Muscle layer of colon (tissue), 2 donors: Measurements from ENCODE around the gene STAC2.
A peak's percentile ranks its signal among the peaks of the same experiment; 100 is the strongest.
"Not testable (repeated sequence)": the region's sequence is repeated elsewhere in the genome, so short reads cannot be mapped to it uniquely, and the experiment has no call there.

Experiments
- H3K27ac ChIP-seq: one replicate; pipeline ENCODE4 v1.7.0; 2013; ENCODE audit warnings: low read depth, mild to moderate bottlenecking, low read length, moderate library complexity
- H3K27me3 ChIP-seq, 2 donors: one replicate each; pipeline ENCODE4 v1.7.0; 2013; ENCODE audit warnings: low read length in 2 of 2, mild to moderate bottlenecking in 2 of 2; ENCODE audit not compliant: insufficient read depth in 2 of 2, control insufficient read depth in 1 of 2
- H3K36me3 ChIP-seq: one replicate; pipeline ENCODE4 v1.7.0; 2013; ENCODE audit warnings: mild to moderate bottlenecking, low read length; ENCODE audit not compliant: insufficient read depth
- H3K4me1 ChIP-seq: one replicate; pipeline ENCODE4 v1.7.0; 2013; ENCODE audit warnings: mild to moderate bottlenecking, low read length; ENCODE audit not compliant: insufficient read depth
- H3K4me3 ChIP-seq, 2 donors: one replicate each; pipeline ENCODE4 v1.7.0; 2013; ENCODE audit warnings: low read length in 2 of 2, low read depth in 1 of 2, mild to moderate bottlenecking in 1 of 2, moderate library complexity in 1 of 2
- H3K9ac ChIP-seq: one replicate; pipeline ENCODE4 v1.7.0; 2013; ENCODE audit warnings: low read length
- H3K9me3 ChIP-seq: one replicate; pipeline ENCODE4 v1.7.0; 2013; ENCODE audit warnings: mild to moderate bottlenecking, low read length
- donor health status: abdominal sarcoma.
- donor health status: Adenocarcinoma of cecum.

The STAC2 gene, protein sequence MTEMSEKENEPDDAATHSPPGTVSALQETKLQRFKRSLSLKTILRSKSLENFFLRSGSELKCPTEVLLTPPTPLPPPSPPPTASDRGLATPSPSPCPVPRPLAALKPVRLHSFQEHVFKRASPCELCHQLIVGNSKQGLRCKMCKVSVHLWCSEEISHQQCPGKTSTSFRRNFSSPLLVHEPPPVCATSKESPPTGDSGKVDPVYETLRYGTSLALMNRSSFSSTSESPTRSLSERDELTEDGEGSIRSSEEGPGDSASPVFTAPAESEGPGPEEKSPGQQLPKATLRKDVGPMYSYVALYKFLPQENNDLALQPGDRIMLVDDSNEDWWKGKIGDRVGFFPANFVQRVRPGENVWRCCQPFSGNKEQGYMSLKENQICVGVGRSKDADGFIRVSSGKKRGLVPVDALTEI

DNA sequence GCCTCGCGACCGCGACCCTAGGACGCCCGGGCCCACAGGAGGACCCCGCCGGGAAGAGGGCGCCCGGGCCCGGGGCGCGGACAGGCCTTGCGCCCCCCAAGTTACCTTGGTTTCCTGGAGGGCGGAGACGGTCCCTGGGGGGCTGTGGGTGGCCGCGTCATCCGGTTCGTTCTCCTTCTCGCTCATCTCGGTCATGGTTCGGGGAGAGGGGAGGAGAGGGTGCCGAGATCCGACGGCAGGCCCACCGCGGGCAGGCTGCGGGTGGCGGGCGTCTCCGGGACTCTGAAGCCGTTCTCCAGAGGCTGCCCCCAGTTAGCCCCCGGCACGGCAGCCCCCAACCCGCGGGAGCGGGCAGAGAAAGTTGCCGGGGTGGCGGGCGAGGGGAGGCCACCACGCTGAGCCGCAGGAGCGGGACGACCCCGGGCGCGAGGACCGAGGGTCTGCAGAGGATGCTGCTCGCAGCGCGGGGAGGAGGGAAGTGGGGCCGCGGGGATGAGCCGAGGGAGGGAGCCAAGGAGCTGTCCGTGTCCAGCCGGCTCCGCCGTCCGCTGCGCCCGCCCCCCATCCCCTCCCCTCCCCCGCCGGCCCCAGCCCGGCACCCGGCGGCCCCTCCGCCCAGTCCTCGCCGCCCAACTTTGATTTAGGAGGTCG, at the start of gene STAC2:
STAC2 (minus strand) TSS at position 638 of the 651 bp plus-strand sequence; CDS start at position 195, 443 bp downstream.
- Histone ChIP-seq H3K27me3 (peaks cover 12 to 46% of the 10 kb centered on the region in 2 donors), H3K27ac (no peak within 1 kb of the TSS), H3K9ac (no peak within 1 kb of the TSS), H3K9me3 (no peaks in the 10 kb centered on the region), H3K4me3 (peak within 1 kb of the TSS; percentile 20 to 58), H3K36me3 (no peaks in the 10 kb centered on the region), H3K4me1 (peaks cover 5% of the 10 kb centered on the region)

DNA sequence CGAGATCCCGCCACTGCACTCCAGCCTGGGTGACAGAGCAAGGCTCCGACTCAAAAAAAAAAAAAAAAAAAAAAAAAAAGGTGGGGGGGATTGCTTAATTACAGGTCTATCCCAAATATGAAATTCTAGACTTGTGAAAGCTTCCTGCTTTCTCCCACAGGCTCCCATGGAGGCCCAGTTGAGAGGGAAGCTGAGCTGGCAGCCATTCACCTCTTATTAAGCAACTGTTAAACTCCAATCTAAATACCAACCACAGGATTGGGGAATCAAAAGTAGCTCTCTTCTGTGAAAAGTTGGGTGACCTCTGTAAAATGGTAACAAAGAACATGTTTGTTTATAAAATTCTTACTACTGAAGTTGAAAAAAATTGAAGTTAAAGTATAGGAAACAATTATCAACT, 45.8 kb upstream of the STAC2 start:
- Histone ChIP-seq H3K4me1 (no peaks in the 10 kb centered on the region), H3K36me3 (peaks cover 45% of the 10 kb centered on the region)

DNA sequence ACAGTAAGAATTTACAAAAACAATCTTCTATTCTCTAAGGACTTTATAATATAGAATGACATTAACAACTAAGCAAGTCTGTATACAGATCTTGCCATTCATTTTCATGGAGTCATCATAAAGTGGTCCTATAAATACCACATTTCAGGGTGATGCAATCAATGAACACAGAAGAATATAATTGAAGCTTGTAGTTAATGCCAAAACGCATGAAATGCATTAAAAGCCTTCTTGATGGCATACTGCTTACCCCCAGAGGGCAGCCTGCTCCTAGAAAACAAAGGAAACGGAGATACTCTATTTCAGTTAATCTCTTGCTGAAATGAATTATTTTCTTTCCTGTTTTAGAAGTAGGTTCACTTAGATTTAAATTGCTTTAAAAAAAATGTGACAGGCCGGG, 45.2 kb upstream of the STAC2 start:
- Histone ChIP-seq H3K9ac (no peak overlapping the region), H3K27ac (no peak overlapping the region), H3K27me3 (no peaks in the 10 kb centered on the region), H3K36me3 (peaks cover 44% of the 10 kb centered on the region), H3K4me1 (no peaks in the 10 kb centered on the region), H3K4me3 (no peak overlapping the region), H3K9me3 (no peaks in the 10 kb centered on the region)

More for the DNA sequence above, 45.8 kb upstream of the STAC2 start:
- Histone ChIP-seq H3K27ac (no peak overlapping the region), H3K4me3 (no peak overlapping the region), H3K9ac (no peak overlapping the region), H3K9me3 (no peaks in the 10 kb centered on the region), H3K27me3 (no peaks in the 10 kb centered on the region)

DNA sequence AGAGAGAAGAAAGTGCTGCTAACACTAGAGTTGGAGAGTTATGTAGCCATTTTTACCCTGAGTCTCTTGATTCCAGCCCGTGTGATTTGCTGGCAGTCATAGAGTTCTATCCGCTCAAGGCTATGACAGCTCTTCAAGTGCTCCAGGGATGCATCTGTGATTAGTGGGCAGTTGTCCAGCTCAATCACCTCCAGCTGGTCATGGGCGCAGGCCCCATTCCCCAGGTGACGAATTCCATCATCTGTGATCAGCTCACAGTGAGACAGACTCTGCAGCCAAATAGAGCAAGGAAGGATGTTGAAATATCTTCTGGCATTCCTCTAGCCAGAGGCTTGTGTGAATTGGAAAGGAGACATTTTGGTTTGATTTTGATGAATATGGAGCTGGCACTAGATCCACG, 38.4 kb upstream of the STAC2 start:
- H3K36me3 ChIP-seq = peaks cover 51% of the 10 kb centered on the region

DNA sequence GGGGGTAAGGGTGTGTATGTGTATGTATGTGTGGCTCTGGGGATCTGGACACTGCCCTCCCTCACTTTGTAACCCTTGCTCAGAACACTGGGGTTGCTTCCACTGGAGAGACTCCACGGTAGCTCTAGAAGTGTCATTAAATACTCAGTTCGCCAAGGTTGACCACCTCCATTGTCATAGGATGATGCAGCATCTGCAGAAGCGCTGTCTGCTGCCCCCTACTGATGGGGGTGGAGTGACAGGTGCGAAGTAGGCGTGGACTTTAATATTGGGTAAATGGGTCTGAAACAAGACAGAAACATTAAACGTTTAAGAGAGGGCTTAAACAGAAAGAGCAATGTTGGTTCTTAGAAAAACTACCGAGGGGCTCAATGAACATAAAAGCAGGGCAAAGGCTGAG, 35.5 kb upstream of the STAC2 start:
- Histone ChIP-seq H3K4me3 (no peak overlapping the region), H3K9ac (no peak overlapping the region), H3K36me3 (peaks cover 55% of the 10 kb centered on the region), H3K4me1 (no peaks in the 10 kb centered on the region), H3K9me3 (no peaks in the 10 kb centered on the region), H3K27ac (no peak overlapping the region), H3K27me3 (no peaks in the 10 kb centered on the region)

More for the DNA sequence above, 38.4 kb upstream of the STAC2 start:
- H3K27ac ChIP-seq = no peak overlapping the region
- H3K4me1 ChIP-seq = no peaks in the 10 kb centered on the region
- H3K9me3 ChIP-seq = no peaks in the 10 kb centered on the region
- H3K4me3 ChIP-seq = no peak overlapping the region
- no peaks in the 10 kb centered on the region for H3K27me3 ChIP-seq
- no peak overlapping the region for H3K9ac ChIP-seq

DNA sequence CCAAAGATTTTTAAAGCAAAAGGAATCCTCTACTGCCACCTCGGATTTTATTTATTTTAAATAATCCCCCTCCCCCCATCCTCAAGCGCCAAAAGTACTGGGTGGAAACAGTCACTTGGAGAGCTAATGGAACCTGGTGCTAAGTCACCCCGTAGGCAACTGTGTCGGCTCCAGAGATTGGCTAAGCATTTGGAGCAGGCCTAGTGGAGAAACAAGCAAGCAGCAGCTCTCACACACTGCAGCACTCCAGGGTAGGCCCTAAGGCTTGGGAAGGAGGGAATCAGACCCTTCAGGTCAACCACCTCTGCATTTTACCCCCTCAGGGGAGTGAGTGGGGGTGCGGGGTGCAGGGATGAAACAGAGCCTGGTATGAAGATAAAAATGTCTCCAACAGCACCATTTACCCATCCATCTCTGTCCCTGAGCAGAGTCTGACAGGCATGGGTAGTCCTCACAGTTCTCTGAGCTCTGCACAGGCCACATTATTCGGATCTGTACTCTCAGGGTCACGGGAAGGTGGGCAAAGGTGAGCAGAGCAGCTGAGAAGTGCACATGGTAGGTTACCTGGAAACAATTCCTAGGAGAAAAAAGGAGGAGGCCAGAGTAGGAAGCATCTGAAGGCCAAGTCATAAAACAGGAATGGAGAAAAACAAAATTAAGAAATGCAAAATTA, 27.2 kb upstream of the STAC2 start:
- Histone ChIP-seq H3K4me3 (no peak overlapping the region), H3K27me3 (no peaks in the 10 kb centered on the region), H3K9ac (no peak overlapping the region), H3K4me1 (no peaks in the 10 kb centered on the region), H3K27ac (no peak overlapping the region), H3K9me3 (no peaks in the 10 kb centered on the region), H3K36me3 (peaks cover 22% of the 10 kb centered on the region)

DNA sequence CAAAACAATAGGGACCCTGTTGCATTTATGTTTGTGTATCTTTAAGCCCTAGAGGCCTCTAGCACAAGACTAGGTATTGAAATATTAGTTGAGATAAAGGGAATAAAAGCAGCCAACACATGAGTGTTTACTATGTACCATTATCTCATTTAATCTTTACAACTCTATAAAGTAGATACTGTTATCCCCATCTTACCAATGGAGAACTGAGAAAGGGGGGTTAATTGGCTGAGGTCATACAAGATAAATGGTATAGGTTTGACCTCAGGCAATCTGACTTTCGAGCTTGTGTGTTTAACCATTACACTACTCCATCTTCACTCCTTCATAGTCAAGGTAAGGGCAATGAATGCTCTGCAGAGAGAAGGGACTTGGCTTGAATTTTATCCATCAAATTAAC, 26.3 kb upstream of the STAC2 start:
- H3K27me3 ChIP-seq = no peaks in the 10 kb centered on the region
- no peak overlapping the region for H3K9ac ChIP-seq
- peaks cover 14% of the 10 kb centered on the region for H3K36me3 ChIP-seq
- H3K4me1 ChIP-seq = no peaks in the 10 kb centered on the region
- H3K4me3 ChIP-seq = no peak overlapping the region
- H3K9me3 ChIP-seq = no peaks in the 10 kb centered on the region
- no peak overlapping the region for H3K27ac ChIP-seq

DNA sequence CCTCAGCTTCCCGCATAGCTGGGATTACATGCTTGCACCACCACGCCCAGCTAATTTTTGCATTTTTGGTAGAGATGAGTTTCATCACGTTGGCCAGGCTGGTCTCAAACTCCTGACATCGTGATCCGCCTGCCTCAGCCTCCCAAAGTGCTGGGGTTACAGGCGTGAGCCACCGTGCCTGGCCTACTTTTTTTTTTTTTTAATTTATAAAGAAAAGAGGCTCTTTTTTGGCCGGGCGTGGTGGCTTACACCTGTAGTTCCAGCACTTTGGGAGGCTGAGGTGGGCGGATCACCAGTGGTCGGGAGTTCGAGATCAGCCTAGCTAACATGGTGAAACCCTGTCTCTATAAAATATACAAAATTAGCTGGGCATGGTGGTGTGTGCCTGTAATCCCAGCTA, 24.3 kb upstream of the STAC2 start:
- not testable (repeated sequence) for H3K9me3 ChIP-seq, H3K27me3 ChIP-seq, H3K9ac ChIP-seq, H3K27ac ChIP-seq, H3K4me3 ChIP-seq, H3K4me1 ChIP-seq
- peaks cover 14% of the 10 kb centered on the region for H3K36me3 ChIP-seq

DNA sequence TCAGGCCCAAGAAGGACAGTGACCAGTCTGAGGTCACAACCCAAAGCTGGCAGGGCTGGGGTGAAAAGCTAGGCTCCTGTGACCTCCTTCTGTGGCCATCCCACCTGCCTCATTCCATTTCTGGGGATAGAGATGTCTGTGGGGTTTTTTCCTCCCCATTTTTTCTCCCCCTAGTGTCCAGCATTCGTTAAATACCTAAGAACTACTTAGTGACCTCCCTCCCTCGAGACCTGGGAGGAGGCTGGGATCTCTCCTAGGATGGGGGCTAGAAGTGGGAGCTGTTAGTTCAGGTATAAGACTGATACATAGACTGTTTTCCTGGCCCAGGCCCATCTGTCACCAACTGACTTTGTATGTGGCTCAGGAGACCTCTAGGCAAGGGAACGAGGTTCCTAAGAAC, 20.5 kb upstream of the STAC2 start:
- Histone ChIP-seq H3K4me3 (no peak overlapping the region), H3K9me3 (no peaks in the 10 kb centered on the region), H3K4me1 (no peaks in the 10 kb centered on the region), H3K36me3 (no peaks in the 10 kb centered on the region), H3K9ac (no peak overlapping the region), H3K27ac (no peak overlapping the region), H3K27me3 (no peaks in the 10 kb centered on the region)

DNA sequence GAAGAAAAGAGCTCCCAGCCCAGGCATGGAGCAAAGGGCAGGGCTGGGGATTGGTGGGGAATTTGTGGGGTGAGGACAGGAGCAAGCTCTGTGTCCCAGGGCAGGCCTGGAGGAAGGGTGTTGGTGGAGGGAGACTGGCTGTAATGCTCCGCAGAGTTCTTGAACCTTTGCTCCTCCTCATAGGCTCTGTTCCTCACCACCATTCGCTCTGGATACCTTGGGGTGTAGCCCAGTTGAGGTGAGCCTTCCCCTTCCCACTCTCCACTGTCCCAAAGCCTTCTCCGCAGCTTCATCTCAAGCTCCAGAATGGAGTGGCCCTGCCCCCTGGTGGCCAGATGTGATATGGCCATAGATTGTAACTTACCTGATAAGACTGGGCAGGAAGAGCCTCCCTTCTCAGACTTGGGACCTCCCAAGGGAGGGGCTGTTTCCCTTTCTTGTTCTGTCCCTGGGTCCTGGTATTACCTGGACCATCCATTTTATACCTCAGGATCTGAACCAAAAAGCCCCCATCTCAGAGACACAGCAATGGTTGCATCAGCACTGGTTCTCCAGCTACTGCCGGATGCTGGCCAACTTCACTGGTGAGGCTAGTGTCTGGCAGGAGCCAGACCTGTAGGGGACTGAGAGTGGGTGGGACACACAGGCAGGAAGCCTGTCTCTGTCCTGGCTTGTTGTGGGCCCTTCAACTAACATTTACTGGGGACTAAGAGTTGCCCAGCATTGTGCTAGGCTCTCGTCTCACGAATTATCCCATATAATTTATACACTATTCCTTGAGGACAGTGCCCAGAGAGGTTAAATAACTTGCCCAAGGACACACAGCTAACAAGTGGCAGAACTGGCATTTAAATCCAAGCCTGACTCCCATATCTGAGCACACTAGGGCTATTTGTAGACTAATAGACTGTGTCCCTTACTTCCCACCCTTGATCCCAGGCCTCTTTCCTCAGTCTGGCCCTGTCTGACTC, 19.1 kb upstream of the STAC2 start:
- peaks cover 0 to 2% of the 10 kb centered on the region in 2 donors for H3K27me3 ChIP-seq
- no peaks in the 10 kb centered on the region for H3K4me1 ChIP-seq
- no peak overlapping the region for H3K9ac ChIP-seq
- no peaks in the 10 kb centered on the region for H3K9me3 ChIP-seq
- H3K27ac ChIP-seq = no peak overlapping the region
- H3K4me3 ChIP-seq = no peak overlapping the region
- no peaks in the 10 kb centered on the region for H3K36me3 ChIP-seq
